SU-DHL-6 (cell line): ENCODE data around the gene KIRREL1.
A peak's percentile ranks its signal among the peaks of the same experiment; 100 is the strongest.

ENCODE experiments used
- H2AFZ ChIP-seq: fragments of 200-600 bp; sonication (generic); 2 replicates; pipeline ENCODE4 v1.6.1; 2014; ENCODE audit warnings: low read depth, mild to moderate bottlenecking, moderate library complexity, mixed read lengths, antibody characterized with exemption, low read length; ENCODE audit not compliant: severe bottlenecking
- H3F3A ChIP-seq: fragments of 200-600 bp; shearing (Covaris generic); 2 replicates; pipeline ENCODE4 v1.6.0; 2016; ENCODE audit warnings: antibody characterized with exemption, mild to moderate bottlenecking; ENCODE audit not compliant: insufficient read depth
- H3K27ac ChIP-seq: fragments of 200-600 bp; sonication (generic); 2 replicates; pipeline ENCODE4 v1.5.1; 2016; ENCODE audit warnings: low read depth, mild to moderate bottlenecking, low read length, moderate library complexity, mixed read lengths
- H3K27me3 ChIP-seq: fragments of 200-600 bp; sonication (generic), shearing (Covaris generic); 2 replicates; pipeline ENCODE4 v1.6.0; 2014; ENCODE audit warnings: mild to moderate bottlenecking, low read length
- H3K36me3 ChIP-seq: fragments of 200-600 bp; sonication (generic); 2 replicates; pipeline ENCODE4 v1.6.1; 2014; ENCODE audit warnings: mild to moderate bottlenecking, low read length, mixed read lengths
- H3K4me2 ChIP-seq: fragments of 300-600, 200-600 bp; shearing (Covaris generic), sonication (generic); 2 replicates; pipeline ENCODE4 v1.6.0; 2014; ENCODE audit warnings: low read length, low read depth, mild to moderate bottlenecking; ENCODE audit not compliant: poor library complexity, severe bottlenecking
- H3K4me3 ChIP-seq: fragments of 200-600 bp; sonication (generic); 2 replicates; pipeline ENCODE4 v1.5.1; 2014; ENCODE audit warnings: antibody characterized with exemption, low read length, mild to moderate bottlenecking, mixed read lengths; ENCODE audit not compliant: insufficient read depth, poor library complexity, severe bottlenecking
- H3K79me2 ChIP-seq: fragments of 200-600 bp; sonication (generic); 2 replicates; pipeline ENCODE4 v1.6.1; 2014; ENCODE audit warnings: mild to moderate bottlenecking, low read length, moderate library complexity; ENCODE audit not compliant: insufficient read depth
- H3K9ac ChIP-seq: fragments of 200-600 bp; sonication (generic); 2 replicates; pipeline ENCODE4 v1.7.0; 2014; ENCODE audit warnings: mild to moderate bottlenecking, low read length
- H3K9me2 ChIP-seq: fragments of 200-600 bp; sonication (generic); replicated peaks from 2 replicates; pipeline ENCODE4 v1.6.1; 2014; ENCODE audit warnings: low read length; ENCODE audit not compliant: insufficient read depth
- H3K9me3 ChIP-seq: fragments of 200-600 bp; sonication (generic); 2 replicates; pipeline ENCODE4 v1.6.1; 2014; ENCODE audit warnings: low read length, mixed read lengths; ENCODE audit not compliant: insufficient read depth
- H4K20me1 ChIP-seq: fragments of 200-600 bp; sonication (generic); 2 replicates; pipeline ENCODE4 v1.6.1; 2014; ENCODE audit warnings: low read depth, mild to moderate bottlenecking, antibody characterized with exemption, low read length, moderate library complexity, mixed read lengths
- CTCF ChIP-seq: fragments of 200-600 bp; sonication (generic); IDR thresholded peaks from one replicate; pipeline ENCODE4 v1.5.1; 2017; ENCODE audit warnings: antibody characterized with exemption, mild to moderate bottlenecking, low read length, moderate library complexity; ENCODE audit not compliant: insufficient read depth, poor library complexity, severe bottlenecking
- EZH2phosphoT487 ChIP-seq: fragments of 200-600 bp; sonication (generic), shearing (Covaris generic); conservative IDR thresholded peaks from 2 replicates; pipeline ENCODE4 v1.6.1; 2018; ENCODE audit warnings: mild to moderate bottlenecking, antibody characterized with exemption, low read length, moderate library complexity, mixed read lengths

Gene KIRREL1

GRCh38 chr1:157993147-157993917 lies at the start of gene KIRREL1:
Gene KIRREL1 (plus strand): TSS chr1:157993645. CDS start chr1:157993677, 32 bp downstream.
- Histone ChIP-seq H4K20me1 (no peaks in the 10 kb centered on the region), H3F3A (no peaks in the 10 kb centered on the region), H3K9ac (no peak within 1 kb of the TSS), H3K9me3 (no peaks in the 10 kb centered on the region), H3K27me3 (no peaks in the 10 kb centered on the region), H3K79me2 (no peaks in the 10 kb centered on the region), H3K27ac (no peak within 1 kb of the TSS), H3K9me2 (no peaks in the 10 kb centered on the region), H3K4me2 (no peak within 1 kb of the TSS), H3K36me3 (no peaks in the 10 kb centered on the region), H3K4me3 (no peak within 1 kb of the TSS), H2AFZ (no peak within 1 kb of the TSS)
- TF ChIP-seq EZH2phosphoT487 = no peak
- TF ChIP-seq CTCF = no peak

GRCh38 chr1:157944663-157945280 lies 48.7 kb upstream of the KIRREL1 start:
- H2AFZ ChIP-seq = no peak overlapping the region
- no peaks in the 10 kb centered on the region for H3K9me3 ChIP-seq
- no peaks in the 10 kb centered on the region for H4K20me1 ChIP-seq
- no peak for TF ChIP-seq CTCF
- no peaks in the 10 kb centered on the region for H3K9me2 ChIP-seq
- H3K36me3 ChIP-seq = no peaks in the 10 kb centered on the region
- no peak overlapping the region for H3K4me3 ChIP-seq
- no peak overlapping the region for H3K4me2 ChIP-seq
- H3K79me2 ChIP-seq = no peaks in the 10 kb centered on the region
- H3F3A ChIP-seq = no peaks in the 10 kb centered on the region
- H3K27ac ChIP-seq = no peak overlapping the region
- no peaks in the 10 kb centered on the region for H3K27me3 ChIP-seq
- no peak overlapping the region for H3K9ac ChIP-seq

- H2AFZ ChIP-seq = no peak overlapping the region
- no peaks in the 10 kb centered on the region for H3K9me2 ChIP-seq
- H3K27me3 ChIP-seq = no peaks in the 10 kb centered on the region
- no peaks in the 10 kb centered on the region for H4K20me1 ChIP-seq
- H3K27ac ChIP-seq = no peak overlapping the region
- no peaks in the 10 kb centered on the region for H3K79me2 ChIP-seq
- H3K4me3 ChIP-seq = no peak overlapping the region
- TF ChIP-seq CTCF (peak; percentile 46), EZH2phosphoT487 (no peak)
- no peaks in the 10 kb centered on the region for H3K36me3 ChIP-seq
- H3K9ac ChIP-seq = no peak overlapping the region
- no peak overlapping the region for H3K4me2 ChIP-seq
- no peaks in the 10 kb centered on the region for H3K9me3 ChIP-seq
- H3F3A ChIP-seq = no peaks in the 10 kb centered on the region
Measured at GRCh38 chr1:157948312-157949073, 45.0 kb upstream of the KIRREL1 start.
